CD1c-positive myeloid dendritic cell (primary cell): ENCODE measurements around the gene LSM3.

Experiments
- DNase-seq: peaks from one replicate; pipeline ENCODE4 v3.0.0-alpha.2; 2016; ENCODE audit errors: extremely low spot score

LSM3 gene

GRCh38 chr3:14200276-14200675 lies 21.7 kb downstream of the LSM3 start:
- no peak for DNase-seq

GRCh38 chr3:14200841-14201240 lies 22.2 kb downstream of the LSM3 start:
- DNase-seq = no peak

- DNase-seq = no peak
Observed at GRCh38 chr3:14201940-14202684, 23.5 kb downstream of the LSM3 start.

- no peak for DNase-seq
Observed at GRCh38 chr3:14202874-14203520, 24.4 kb downstream of the LSM3 start.

GRCh38 chr3:14203521-14204079 lies 25.0 kb downstream of the LSM3 start:
- peak; percentile 62 for DNase-seq

- peak; percentile 27 for DNase-seq
Observed at GRCh38 chr3:14204515-14205284, 26.1 kb downstream of the LSM3 start.

- DNase-seq = no peak
Observed at GRCh38 chr3:14206548-14207177, 28.0 kb downstream of the LSM3 start.

GRCh38 chr3:14208168-14208567 lies 29.6 kb downstream of the LSM3 start:
- DNase-seq = no peak

GRCh38 chr3:14208977-14209394 lies 30.4 kb downstream of the LSM3 start:
- DNase-seq = no peak

GRCh38 chr3:14209581-14210289 lies 31.1 kb downstream of the LSM3 start:
- no peak for DNase-seq

- no peak for DNase-seq
Observed at GRCh38 chr3:14210290-14210688, 31.7 kb downstream of the LSM3 start.

GRCh38 chr3:14210843-14211594 lies 32.4 kb downstream of the LSM3 start:
- DNase-seq = no peak

GRCh38 chr3:14211621-14212020 lies 33.0 kb downstream of the LSM3 start:
- DNase-seq = no peak

- no peak for DNase-seq
Observed at GRCh38 chr3:14212032-14212431, 33.4 kb downstream of the LSM3 start.

- no peak for DNase-seq
Observed at GRCh38 chr3:14213066-14213774, 34.6 kb downstream of the LSM3 start.

- DNase-seq = no peak
Observed at GRCh38 chr3:14214764-14215163, 36.1 kb downstream of the LSM3 start.

GRCh38 chr3:14216257-14217048 lies 37.8 kb downstream of the LSM3 start:
- DNase-seq = peak; percentile 20

- DNase-seq = no peak
Observed at GRCh38 chr3:14218355-14218754, 39.7 kb downstream of the LSM3 start.

- DNase-seq = no peak
Observed at GRCh38 chr3:14220933-14221332, 42.3 kb downstream of the LSM3 start.
